Upper lobe of left lung (tissue), 4 donors: ENCODE measurements around the gene PCSK6.

Source experiments
- CTCF ChIP-seq, 6 experiments: fragments of 450-650 bp in 4 of 6; fragments of 200-600 bp in 2 of 6; sonication (generic) in 2 of 6; IDR thresholded peaks; one replicate each; pipeline ENCODE4 v1.5.1; 2016 to 2019; ENCODE audit warnings: antibody characterized with exemption in 6 of 6
- EP300 ChIP-seq, 4 donors: sonication (generic); formaldehyde crosslinking; IDR thresholded peaks; one replicate each; pipeline ENCODE4 v1.5.1; 2017; ENCODE audit warnings: antibody characterized with exemption in 4 of 4, control low read depth in 2 of 4
- POLR2A ChIP-seq, 4 donors: fragments of 450-650 bp; IDR thresholded peaks; one replicate each; pipeline ENCODE4 v1.5.1; 2016 to 2017; ENCODE audit warnings: antibody characterized with exemption in 4 of 4, mild to moderate bottlenecking in 2 of 4
- POLR2AphosphoS5 ChIP-seq, 2 donors: sonication (generic); formaldehyde crosslinking; IDR thresholded peaks; one replicate each; pipeline ENCODE4 v1.5.1; 2017; ENCODE audit warnings: antibody characterized with exemption in 2 of 2

- TF ChIP-seq CTCF (IDR thresholded peaks at IDR 0.05) (no peak), POLR2AphosphoS5 (IDR thresholded peaks at IDR 0.05) (no peak), EP300 (IDR thresholded peaks at IDR 0.05) (no peak), POLR2A (IDR thresholded peaks at IDR 0.05) (no peak)
Observed at GRCh38 chr15:101269479-101270223, 219.9 kb downstream of the PCSK6 start.
